HepG2 (cell line): ENCODE data around the gene TNS1. TPM values are rescaled to one million over a fixed set of nuclear protein-coding genes. Genes with fewer than 3 reads are reported as not detected.

Source experiments
- ATAC-seq: fragments of 200-7000 bp; cut with Tn5 transposase; 3 replicates; pipeline ENCODE4 v1.9.1; 2020; ENCODE audit warnings: mild to moderate bottlenecking, moderate library complexity
- BruUV-seq: library from RNA; stranded (reverse); fragments of 400-500 nt; replicated peaks from 2 replicates; lab custom pipeline; 2021; lab: Mats Ljungman, UMichigan
- CTCF ChIA-PET: fragments of 300-600 bp; formaldehyde crosslinking; extraction: SDS; loops from one replicate; lab custom pipeline; 2021; ENCODE audit warnings: low total read pairs, inconsistent platforms, low intra/inter-chr PET ratio; lab: Yijun Ruan, JAX
- POLR2A ChIA-PET: fragments of 350-600 bp; sonication (Branson Sonifier 250); formaldehyde crosslinking; loops from one replicate; lab custom pipeline; 2020; ENCODE audit warnings: antibody characterized with exemption, inconsistent platforms; lab: Yijun Ruan, JAX
- DNase-seq: peaks from one replicate; pipeline ENCODE4 v3.0.0-alpha.2; 2015; ENCODE audit warnings: low spot score
- FAIRE-seq: peaks from 3 replicates; lab custom pipeline; 2011; peaks lifted over from hg19 to GRCh38; lab: Jason Lieb, UNC
- H2AFZ ChIP-seq: one replicate; pipeline ENCODE4 v1.6.1; 2011; ENCODE audit warnings: low read length, inconsistent platforms
- H3K27ac ChIP-seq: fragments of 300-600 bp; 3 replicates; pipeline ENCODE4 v1.8.0; 2011; ENCODE audit warnings: mixed run types, mild to moderate bottlenecking, mixed read lengths, low read length, inconsistent platforms; ENCODE audit not compliant: insufficient read depth; ENCODE audit errors: extremely low read length
- H3K27me3 ChIP-seq, 2 experiments: fragments of 200-600 bp in 1 of 2; 2 replicates in 1 of 2; 3 replicates in 1 of 2; pipeline versions ENCODE4 v1.6.0 to v1.8.0; 2011; ENCODE audit warnings: low read length in 2 of 2, mild to moderate bottlenecking in 2 of 2, moderate library complexity in 2 of 2, inconsistent platforms in 1 of 2; ENCODE audit not compliant: insufficient read depth in 2 of 2, control insufficient read depth in 1 of 2
- H3K36me3 ChIP-seq, 2 experiments: fragments of 200-600 bp in 1 of 2; replicated peaks in 1 of 2; 2 replicates in 1 of 2; 3 replicates in 1 of 2; pipeline versions ENCODE4 v1.5.1 to v1.8.0; 2011; ENCODE audit warnings: low read length in 2 of 2, inconsistent platforms in 1 of 2; ENCODE audit not compliant: insufficient read depth in 2 of 2, control insufficient read depth in 1 of 2
- H3K4me1 ChIP-seq: 2 replicates; pipeline ENCODE4 v1.5.1; 2012; ENCODE audit warnings: low read length, inconsistent platforms; ENCODE audit not compliant: insufficient read depth
- H3K4me2 ChIP-seq: 2 replicates; pipeline ENCODE4 v1.6.0; 2011; ENCODE audit warnings: low read depth, low read length, inconsistent platforms
- H3K4me3 ChIP-seq, 3 experiments: fragments of 200-600 bp in 1 of 3; sonication (generic), shearing (Covaris generic) in 1 of 3; replicated peaks in 1 of 3; 2 replicates each; pipeline ENCODE4 v1.5.1; 2011 to 2016; ENCODE audit warnings: low read length in 3 of 3, inconsistent platforms in 2 of 3, low read depth in 2 of 3, mild to moderate bottlenecking in 2 of 3, control low read depth in 1 of 3, mixed read lengths in 1 of 3; ENCODE audit not compliant: insufficient read depth in 1 of 3
- H3K79me2 ChIP-seq: one replicate; pipeline ENCODE4 v1.6.1; 2011; ENCODE audit warnings: low read length, inconsistent platforms; ENCODE audit not compliant: insufficient read depth
- H3K9ac ChIP-seq: 2 replicates; pipeline ENCODE4 v1.6.0; 2011; ENCODE audit warnings: mild to moderate bottlenecking, low read depth, low read length, inconsistent platforms; ENCODE audit not compliant: insufficient read depth
- H3K9me3 ChIP-seq: 2 replicates; pipeline ENCODE4 v1.5.1; 2012; ENCODE audit warnings: mild to moderate bottlenecking, low read length
- H4K20me1 ChIP-seq: 2 replicates; pipeline ENCODE4 v1.6.0; 2011; ENCODE audit warnings: inconsistent platforms, mild to moderate bottlenecking, low read length, moderate library complexity; ENCODE audit not compliant: insufficient read depth
- FOXP1 ChIP-seq, 2 experiments: fragments of 450-650 bp in 1 of 2; IDR thresholded peaks; 2 replicates each; pipeline ENCODE4 v1.6.1; 2017 to 2018; ENCODE audit warnings: antibody characterized with exemption in 1 of 2
- GABPA ChIP-seq, 2 experiments: IDR thresholded peaks; 2 replicates each; pipeline ENCODE4 v1.6.1; 2011 to 2016; ENCODE audit warnings: low read depth in 2 of 2, low read length in 1 of 2, missing biosample characterization in 1 of 2, missing genetic modification characterization in 1 of 2
- KDM5A ChIP-seq: fragments of 200-600 bp; sonication (generic); IDR thresholded peaks from 2 replicates; pipeline ENCODE4 v1.7.0; 2018; ENCODE audit warnings: antibody characterized with exemption, mild to moderate bottlenecking, low read length, borderline replicate concordance
- SIN3A ChIP-seq: IDR thresholded peaks from 2 replicates; pipeline ENCODE4 v1.6.1; 2011; ENCODE audit warnings: low read depth, mild to moderate bottlenecking, control low read depth, low read length, borderline replicate concordance
- TCF12 ChIP-seq, 2 experiments: fragments of 450-650 bp in 1 of 2; sonication (generic) in 1 of 2; formaldehyde crosslinking in 1 of 2; IDR thresholded peaks; 2 replicates each; pipeline versions ENCODE4 v1.6.1 to v1.8.0; 2017 to 2022; ENCODE audit warnings: antibody characterized with exemption in 1 of 2, mild to moderate bottlenecking in 1 of 2, missing genetic modification reagents in 1 of 2, moderate library complexity in 1 of 2
- ZNF572 ChIP-seq: sonication (generic); formaldehyde crosslinking; IDR thresholded peaks from 2 replicates; pipeline ENCODE4 v1.5.1; 2020; ENCODE audit warnings: mild to moderate bottlenecking, missing genetic modification reagents
- WGBS: methylation state at CpG from one replicate; pipeline ENCODE4 v1.1.6; 2017; ENCODE audit warnings: low lambda C conversion rate; 5-methylcytosine and 5-hydroxymethylcytosine counted together
- in situ Hi-C: cut with HindIII; loops from 2 replicates; pipeline ENCODE4 v1.10.0; 2017; ENCODE audit warnings: low pct_unique_long_range_greater_than_20kb; ENCODE audit not compliant: extremely low pct_ligation_motif_present
- intact Hi-C: fragments of 100-400 bp; cut with micrococcal nuclease; formaldehyde crosslinking; loops from one replicate; pipeline ENCODE4 v1.10.0; 2022; ENCODE audit not compliant: unreplicated experiment
- polyA plus RNA-seq, 8 experiments: library from polyadenylated mRNA; depleted of rRNA in 3 of 8; stranded (reverse) in 7 of 8; unstranded in 1 of 8; fragments of >200 nt; fragmentation: Illumina TruSeq in 4 of 8; extraction: Trizol in 4 of 8; gene quantifications; 2 replicates each; pipeline versions ENCODE4 v1.2.1 to v1.2.3, GENCODE V29; 2011 to 2016; ENCODE audit warnings: low read depth in 4 of 8, missing spikeins in 1 of 8, mixed read lengths in 1 of 8; ENCODE audit not compliant: insufficient read depth in 1 of 8
- total RNA-seq, 5 experiments: library from RNA; depleted of rRNA; stranded (reverse); fragments of >200 nt; fragmentation: Illumina TruSeq; extraction: Trizol; gene quantifications; 2 replicates each; pipeline ENCODE4 v1.2.3, GENCODE V29; 2016; ENCODE audit warnings: low read depth in 1 of 5
- TF ChIP-seq, protein P1 (sequence below): sonication (generic); formaldehyde crosslinking; IDR thresholded peaks from 2 replicates; pipeline ENCODE4 v1.5.1; 2020; ENCODE audit warnings: mild to moderate bottlenecking, moderate library complexity, missing genetic modification reagents
- TF ChIP-seq, protein P2 (sequence below): sonication (generic); formaldehyde crosslinking; IDR thresholded peaks from 2 replicates; pipeline ENCODE4 v1.8.1; 2023; ENCODE audit warnings: mild to moderate bottlenecking, missing genetic modification reagents
- TF ChIP-seq, protein P3 (sequence below): sonication (generic); formaldehyde crosslinking; IDR thresholded peaks from 2 replicates; pipeline ENCODE4 v1.5.0; 2020; ENCODE audit warnings: missing genetic modification reagents
- TF ChIP-seq, protein P4 (sequence below): sonication (generic); formaldehyde crosslinking; IDR thresholded peaks from 2 replicates; pipeline ENCODE4 v1.4.0; 2020; ENCODE audit warnings: missing genetic modification reagents

TNS1 gene
- total and polyA plus RNA-seq, 2 of the 13 experiments (the other 11 are each of a cell fraction or from before 2014, with no cell fraction given) = 1.9 to 118 TPM

DNA sequence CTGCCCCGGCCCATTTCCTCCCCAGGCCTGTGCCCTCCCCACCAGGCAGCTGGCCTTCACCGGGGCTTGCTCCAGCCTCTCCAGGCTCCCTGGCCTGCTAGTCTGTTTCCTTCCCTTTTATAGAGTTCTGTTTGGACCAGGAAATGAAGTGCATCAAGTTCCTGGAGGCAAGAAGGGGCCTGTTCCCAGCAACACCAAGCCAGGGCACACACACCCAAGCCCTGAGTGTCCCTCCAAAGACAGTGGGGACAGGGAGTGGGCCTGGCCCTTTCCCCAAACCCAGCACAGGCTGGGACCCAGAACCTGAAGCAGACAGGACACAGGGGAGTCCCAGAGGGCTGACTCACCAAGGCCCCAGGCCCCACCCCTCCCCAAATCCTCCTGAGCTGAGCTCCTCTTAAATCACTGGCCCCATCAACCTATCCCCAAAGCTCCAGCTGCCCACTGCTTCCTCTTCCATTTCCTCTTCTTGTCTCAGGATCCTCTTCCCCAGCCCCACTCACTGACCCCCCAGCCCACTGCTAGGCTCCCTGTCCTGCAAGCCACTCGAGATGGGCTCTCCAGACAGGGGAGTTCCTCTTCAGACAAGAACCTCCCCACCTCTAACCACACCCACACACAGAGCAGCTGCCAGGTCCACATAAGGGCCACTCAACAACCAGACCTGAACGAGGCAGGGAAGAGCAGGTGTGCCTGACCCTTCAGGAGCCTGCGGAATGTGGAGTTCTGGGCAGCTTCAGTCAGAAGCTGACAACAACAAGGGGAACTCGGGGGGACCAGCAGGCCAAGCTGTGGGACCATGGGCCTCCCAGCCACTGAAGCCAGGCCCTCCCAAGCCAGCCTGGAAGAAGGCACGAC is 74.2 kb downstream of the TNS1 start:
- CTCF ChIA-PET = no interaction called here
- H4K20me1 ChIP-seq = peaks cover 33% of the 10 kb centered on the region; the same call in 1 of the 2 replicates

More for the DNA sequence above, 74.2 kb downstream of the TNS1 start:
- no peak overlapping the region for H3K27ac ChIP-seq
- no peaks in the 10 kb centered on the region; a peak in 2 of 5 replicates for H3K36me3 ChIP-seq
- no TSS peak for BruUV-seq
- POLR2A ChIA-PET = no interaction called here
- WGBS = 75% methylated on average over 4 of the region's 7 CpGs
- in situ Hi-C loops (no loop called here), intact Hi-C loops (no loop called here)
- no peaks in the 10 kb centered on the region for H3K79me2 ChIP-seq
- no peaks in the 10 kb centered on the region for H3K9me3 ChIP-seq
- FAIRE-seq = no peak
- no peak overlapping the region for H2AFZ ChIP-seq
- no peaks in the 10 kb centered on the region for H3K27me3 ChIP-seq
- H3K4me1 ChIP-seq = peaks cover 47% of the 10 kb centered on the region
- H3K4me2 ChIP-seq = no peak overlapping the region
- TF ChIP-seq GABPA (IDR thresholded peaks at IDR 0.05; ENCODE audit: low read depth, low read length) = 0 out of 2 replicates have a peak, but pooled peaks have one; percentile 4
- no peak for TF ChIP-seq GABPA (CRISPR knock-in tag; IDR thresholded peaks at IDR 0.05; ENCODE audit: low read depth)
- TF ChIP-seq, protein P1, sequence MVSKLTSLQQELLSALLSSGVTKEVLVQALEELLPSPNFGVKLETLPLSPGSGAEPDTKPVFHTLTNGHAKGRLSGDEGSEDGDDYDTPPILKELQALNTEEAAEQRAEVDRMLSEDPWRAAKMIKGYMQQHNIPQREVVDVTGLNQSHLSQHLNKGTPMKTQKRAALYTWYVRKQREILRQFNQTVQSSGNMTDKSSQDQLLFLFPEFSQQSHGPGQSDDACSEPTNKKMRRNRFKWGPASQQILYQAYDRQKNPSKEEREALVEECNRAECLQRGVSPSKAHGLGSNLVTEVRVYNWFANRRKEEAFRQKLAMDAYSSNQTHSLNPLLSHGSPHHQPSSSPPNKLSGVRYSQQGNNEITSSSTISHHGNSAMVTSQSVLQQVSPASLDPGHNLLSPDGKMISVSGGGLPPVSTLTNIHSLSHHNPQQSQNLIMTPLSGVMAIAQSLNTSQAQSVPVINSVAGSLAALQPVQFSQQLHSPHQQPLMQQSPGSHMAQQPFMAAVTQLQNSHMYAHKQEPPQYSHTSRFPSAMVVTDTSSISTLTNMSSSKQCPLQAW (CRISPR knock-in tag) = peak; percentile 20; the same call in 1 of the 2 replicates
- TF ChIP-seq, protein P2, sequence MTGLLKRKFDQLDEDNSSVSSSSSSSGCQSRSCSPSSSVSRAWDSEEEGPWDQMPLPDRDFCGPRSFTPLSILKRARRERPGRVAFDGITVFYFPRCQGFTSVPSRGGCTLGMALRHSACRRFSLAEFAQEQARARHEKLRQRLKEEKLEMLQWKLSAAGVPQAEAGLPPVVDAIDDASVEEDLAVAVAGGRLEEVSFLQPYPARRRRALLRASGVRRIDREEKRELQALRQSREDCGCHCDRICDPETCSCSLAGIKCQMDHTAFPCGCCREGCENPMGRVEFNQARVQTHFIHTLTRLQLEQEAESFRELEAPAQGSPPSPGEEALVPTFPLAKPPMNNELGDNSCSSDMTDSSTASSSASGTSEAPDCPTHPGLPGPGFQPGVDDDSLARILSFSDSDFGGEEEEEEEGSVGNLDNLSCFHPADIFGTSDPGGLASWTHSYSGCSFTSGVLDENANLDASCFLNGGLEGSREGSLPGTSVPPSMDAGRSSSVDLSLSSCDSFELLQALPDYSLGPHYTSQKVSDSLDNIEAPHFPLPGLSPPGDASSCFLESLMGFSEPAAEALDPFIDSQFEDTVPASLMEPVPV (CRISPR knock-in tag) = no peak
- no peak for TF ChIP-seq KDM5A
- no peak for TF ChIP-seq SIN3A
- peak; percentile 76; the same call in 1 of the 2 replicates for TF ChIP-seq ZNF572 (CRISPR knock-in tag)
- TF ChIP-seq, protein P3, sequence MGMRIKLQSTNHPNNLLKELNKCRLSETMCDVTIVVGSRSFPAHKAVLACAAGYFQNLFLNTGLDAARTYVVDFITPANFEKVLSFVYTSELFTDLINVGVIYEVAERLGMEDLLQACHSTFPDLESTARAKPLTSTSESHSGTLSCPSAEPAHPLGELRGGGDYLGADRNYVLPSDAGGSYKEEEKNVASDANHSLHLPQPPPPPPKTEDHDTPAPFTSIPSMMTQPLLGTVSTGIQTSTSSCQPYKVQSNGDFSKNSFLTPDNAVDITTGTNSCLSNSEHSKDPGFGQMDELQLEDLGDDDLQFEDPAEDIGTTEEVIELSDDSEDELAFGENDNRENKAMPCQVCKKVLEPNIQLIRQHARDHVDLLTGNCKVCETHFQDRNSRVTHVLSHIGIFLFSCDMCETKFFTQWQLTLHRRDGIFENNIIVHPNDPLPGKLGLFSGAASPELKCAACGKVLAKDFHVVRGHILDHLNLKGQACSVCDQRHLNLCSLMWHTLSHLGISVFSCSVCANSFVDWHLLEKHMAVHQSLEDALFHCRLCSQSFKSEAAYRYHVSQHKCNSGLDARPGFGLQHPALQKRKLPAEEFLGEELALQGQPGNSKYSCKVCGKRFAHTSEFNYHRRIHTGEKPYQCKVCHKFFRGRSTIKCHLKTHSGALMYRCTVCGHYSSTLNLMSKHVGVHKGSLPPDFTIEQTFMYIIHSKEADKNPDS (CRISPR knock-in tag) = no peak
- TF ChIP-seq, protein P4, sequence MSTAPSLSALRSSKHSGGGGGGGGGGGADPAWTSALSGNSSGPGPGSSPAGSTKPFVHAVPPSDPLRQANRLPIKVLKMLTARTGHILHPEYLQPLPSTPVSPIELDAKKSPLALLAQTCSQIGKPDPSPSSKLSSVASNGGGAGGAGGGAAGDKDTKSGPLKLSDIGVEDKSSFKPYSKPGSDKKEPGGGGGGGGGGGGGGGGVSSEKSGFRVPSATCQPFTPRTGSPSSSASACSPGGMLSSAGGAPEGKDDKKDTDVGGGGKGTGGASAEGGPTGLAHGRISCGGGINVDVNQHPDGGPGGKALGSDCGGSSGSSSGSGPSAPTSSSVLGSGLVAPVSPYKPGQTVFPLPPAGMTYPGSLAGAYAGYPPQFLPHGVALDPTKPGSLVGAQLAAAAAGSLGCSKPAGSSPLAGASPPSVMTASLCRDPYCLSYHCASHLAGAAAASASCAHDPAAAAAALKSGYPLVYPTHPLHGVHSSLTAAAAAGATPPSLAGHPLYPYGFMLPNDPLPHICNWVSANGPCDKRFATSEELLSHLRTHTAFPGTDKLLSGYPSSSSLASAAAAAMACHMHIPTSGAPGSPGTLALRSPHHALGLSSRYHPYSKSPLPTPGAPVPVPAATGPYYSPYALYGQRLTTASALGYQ (CRISPR knock-in tag) = no peak
- TF ChIP-seq TCF12 (IDR thresholded peaks at IDR 0.05) = no peak
- TF ChIP-seq TCF12 (CRISPR knock-in tag; IDR thresholded peaks at IDR 0.05) = no peak
- no peak for TF ChIP-seq FOXP1 (IDR thresholded peaks at IDR 0.05)
- no peak for TF ChIP-seq FOXP1 (CRISPR knock-in tag; IDR thresholded peaks at IDR 0.05)
- no peak for DNase-seq
- no peak overlapping the region for H3K4me3 ChIP-seq
- ATAC-seq = peak; percentile 13
- H3K9ac ChIP-seq = no peak overlapping the region
